Measurements from ENCODE around the gene TAOK1.

DNA sequence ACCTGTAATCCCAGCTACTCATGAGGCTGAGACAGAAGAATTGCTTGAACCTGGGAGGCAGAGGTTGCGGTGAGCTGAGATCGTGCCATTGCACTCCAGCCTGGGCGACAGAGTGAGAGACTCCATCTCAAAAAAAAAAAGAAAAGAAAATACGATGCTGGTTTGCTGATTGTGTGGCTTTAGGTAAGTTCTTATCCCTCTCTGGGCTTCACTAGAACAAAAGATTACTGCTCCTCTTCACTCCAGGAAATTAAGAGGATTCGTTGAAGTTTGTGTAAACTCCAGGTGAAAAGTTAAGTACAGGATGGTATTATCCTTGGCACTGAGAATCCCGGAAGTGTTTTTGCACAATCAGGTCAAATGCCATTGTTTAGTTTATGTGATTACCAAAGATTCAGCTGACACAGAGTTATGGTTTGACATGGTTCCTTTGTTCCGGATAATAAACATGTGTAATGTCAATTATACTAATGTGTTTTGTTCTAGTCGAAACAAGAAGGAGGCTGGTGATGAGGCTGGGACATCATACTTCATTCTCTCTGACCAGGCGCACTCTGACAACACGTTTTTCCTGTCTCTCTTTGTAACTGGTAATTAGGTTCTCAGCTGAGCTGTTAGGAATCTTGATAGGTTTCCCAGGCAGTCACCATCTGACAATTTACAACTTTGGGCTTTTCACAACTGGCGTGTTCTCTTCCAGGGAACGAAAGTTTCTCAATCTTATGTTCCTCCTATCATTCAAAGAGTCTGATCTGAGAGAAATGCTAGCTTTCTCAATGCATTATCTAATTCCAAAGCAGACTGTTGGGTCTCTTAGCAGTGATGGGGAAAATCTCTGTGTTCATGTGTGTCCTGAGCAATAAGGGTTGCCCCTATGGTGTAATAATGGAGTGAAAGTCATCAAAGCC is 10.8 kb upstream of the TAOK1 start:
- TF ChIP-seq, protein P1, sequence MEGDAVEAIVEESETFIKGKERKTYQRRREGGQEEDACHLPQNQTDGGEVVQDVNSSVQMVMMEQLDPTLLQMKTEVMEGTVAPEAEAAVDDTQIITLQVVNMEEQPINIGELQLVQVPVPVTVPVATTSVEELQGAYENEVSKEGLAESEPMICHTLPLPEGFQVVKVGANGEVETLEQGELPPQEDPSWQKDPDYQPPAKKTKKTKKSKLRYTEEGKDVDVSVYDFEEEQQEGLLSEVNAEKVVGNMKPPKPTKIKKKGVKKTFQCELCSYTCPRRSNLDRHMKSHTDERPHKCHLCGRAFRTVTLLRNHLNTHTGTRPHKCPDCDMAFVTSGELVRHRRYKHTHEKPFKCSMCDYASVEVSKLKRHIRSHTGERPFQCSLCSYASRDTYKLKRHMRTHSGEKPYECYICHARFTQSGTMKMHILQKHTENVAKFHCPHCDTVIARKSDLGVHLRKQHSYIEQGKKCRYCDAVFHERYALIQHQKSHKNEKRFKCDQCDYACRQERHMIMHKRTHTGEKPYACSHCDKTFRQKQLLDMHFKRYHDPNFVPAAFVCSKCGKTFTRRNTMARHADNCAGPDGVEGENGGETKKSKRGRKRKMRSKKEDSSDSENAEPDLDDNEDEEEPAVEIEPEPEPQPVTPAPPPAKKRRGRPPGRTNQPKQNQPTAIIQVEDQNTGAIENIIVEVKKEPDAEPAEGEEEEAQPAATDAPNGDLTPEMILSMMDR (IDR thresholded peaks at IDR 0.05; ENCODE audit: insufficient read depth, low read length), result no peak
- no peak for TF ChIP-seq GABPA (IDR thresholded peaks at IDR 0.05; ENCODE audit: low read depth)

Data from HL-60 (cell line).